ENCODE measurements around the gene NEURL2. TPM values are rescaled to one million over a fixed set of nuclear protein-coding genes. Genes with fewer than 3 reads are reported as not detected.
A peak's percentile ranks its signal among the peaks of the same experiment; 100 is the strongest.

The NEURL2 gene
- total and polyA plus RNA-seq, 10 of the 15 experiments (the other 5 are each of a cell fraction or from before 2014, with no cell fraction given), result 0.53 to 7.0 (median 2.7) TPM

GRCh38 chr20:45857882-45858216, 33.2 kb downstream of the NEURL2 start (continued):
- no peak for TF ChIP-seq POLR2AphosphoS2 (IDR thresholded peaks at IDR 0.05; ENCODE audit: low read depth, low read length)
- TF ChIP-seq CREB1 (IDR thresholded peaks at IDR 0.05; ENCODE audit: low read depth), result no peak
- no peak for TF ChIP-seq CEBPZ (IDR thresholded peaks at IDR 0.05; ENCODE audit: low read depth, low read length)
- no peak for TF ChIP-seq STAT1 (conservative IDR thresholded peaks at IDR 0.05)
- TF ChIP-seq EP300 (IDR thresholded peaks at IDR 0.05; ENCODE audit: borderline replicate concordance in 1 of 2, control insufficient read depth in 1 of 2, low read depth in 2 of 2, low read length in 2 of 2), result no peak
- no peak for TF ChIP-seq KLF5 (IDR thresholded peaks at IDR 0.05; ENCODE audit: partially characterized antibody)
- no peak for TF ChIP-seq ZNF274 (IDR thresholded peaks at IDR 0.05; ENCODE audit: insufficient read depth, insufficient read length)
- no peak for TF ChIP-seq PAX8 (IDR thresholded peaks at IDR 0.05)
- no peak for TF ChIP-seq HDAC2 (IDR thresholded peaks at IDR 0.05)
- TF ChIP-seq CBX5 (IDR thresholded peaks at IDR 0.05; ENCODE audit: low read depth), result no peak
- TF ChIP-seq RUNX3 (IDR thresholded peaks at IDR 0.05; ENCODE audit: low read length), result no peak
- no peak for TF ChIP-seq RBBP5 (conservative IDR thresholded peaks at IDR 0.05)
- 0 out of 2 replicates have a peak, but pooled peaks have one; percentile 17 for TF ChIP-seq ZNF687 (IDR thresholded peaks at IDR 0.05)
- no peak for TF ChIP-seq FOXM1 (IDR thresholded peaks at IDR 0.05; ENCODE audit: low read depth, low read length)
- no peak for TF ChIP-seq POLR2AphosphoS5 (IDR thresholded peaks at IDR 0.05; ENCODE audit: low read length)
- no peak for TF ChIP-seq LARP7 (IDR thresholded peaks at IDR 0.05)
- TF ChIP-seq TBL1XR1 (IDR thresholded peaks at IDR 0.05; ENCODE audit: low read depth, low read length), result 0 out of 2 replicates have a peak, but pooled peaks have one; percentile 2
- no peak for TF ChIP-seq ZZZ3 (IDR thresholded peaks at IDR 0.05; ENCODE audit: control insufficient read depth, insufficient read length, low read depth)
- TF ChIP-seq NFIC (IDR thresholded peaks at IDR 0.05; ENCODE audit: low read depth, low read length), result no peak
- peak; percentile 13; the same call in 1 of the 2 replicates for TF ChIP-seq RELB (IDR thresholded peaks at IDR 0.05; ENCODE audit: low read depth)
- no peak for TF ChIP-seq RFX5 (IDR thresholded peaks at IDR 0.05; ENCODE audit: low read depth, low read length)
- TF ChIP-seq GATAD2B (conservative IDR thresholded peaks at IDR 0.05; ENCODE audit: low read depth), result no peak
- no peak for TF ChIP-seq EGR1 (IDR thresholded peaks at IDR 0.05; ENCODE audit: borderline replicate concordance in 1 of 2, low read depth in 2 of 2, low read length in 2 of 2)
- TF ChIP-seq TCF3 (IDR thresholded peaks at IDR 0.05; ENCODE audit: borderline replicate concordance, insufficient read depth, low read depth, low read length), result no peak
- TF ChIP-seq ZBED1 (IDR thresholded peaks at IDR 0.05; ENCODE audit: borderline replicate concordance), result 0 out of 2 replicates have a peak, but pooled peaks have one; percentile 9
